MM.1S (cell line): Measurements from ENCODE around the gene FAHD1.

ENCODE experiments used
- CTCF ChIP-seq: fragments of 300-600 bp; sonication (generic); IDR thresholded peaks from 2 replicates; pipeline ENCODE4 v1.5.1; 2016; ENCODE audit warnings: antibody characterized with exemption, low read length, mixed read lengths
- EZH2 ChIP-seq: fragments of 300-600 bp; sonication (generic); optimal IDR thresholded peaks from 2 replicates; pipeline ENCODE3; 2017; ENCODE audit warnings: low read depth, mild to moderate bottlenecking, antibody characterized with exemption, low read length, mixed read lengths

GRCh38 chr16:1830213-1830612 lies 3.2 kb downstream of the FAHD1 start:
- no peak for TF ChIP-seq CTCF
- no peak for TF ChIP-seq EZH2
